GM19193 (cell line): ENCODE data around the gene CMC2.

Experiments used
- POLR2A ChIP-seq: IDR thresholded peaks from 4 replicates; pipeline ENCODE4 v1.6.1; 2011; ENCODE audit not compliant: insufficient read depth, insufficient read length; ENCODE audit errors: extremely low read depth

Gene CMC2

DNA sequence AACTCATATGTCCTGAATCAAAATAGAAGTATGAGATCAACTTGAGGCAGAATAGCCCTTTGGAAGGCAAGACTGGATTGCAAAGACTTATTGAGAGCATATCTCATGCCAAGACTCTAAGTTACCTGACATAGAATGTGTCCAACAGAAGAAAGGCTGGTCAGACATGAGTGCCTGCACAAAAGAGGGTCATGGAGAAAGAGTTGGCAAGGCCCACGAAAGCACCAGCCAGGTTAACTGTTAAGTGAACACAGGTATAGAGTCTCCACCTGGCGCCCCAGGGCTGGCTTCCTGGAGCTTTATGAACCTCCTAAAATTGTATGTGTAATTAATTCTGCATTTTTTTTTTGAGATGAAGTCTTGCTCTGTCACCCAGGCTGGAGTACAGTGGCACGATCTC lies 71.0 kb downstream of the CMC2 start:
- no peak for TF ChIP-seq POLR2A

DNA sequence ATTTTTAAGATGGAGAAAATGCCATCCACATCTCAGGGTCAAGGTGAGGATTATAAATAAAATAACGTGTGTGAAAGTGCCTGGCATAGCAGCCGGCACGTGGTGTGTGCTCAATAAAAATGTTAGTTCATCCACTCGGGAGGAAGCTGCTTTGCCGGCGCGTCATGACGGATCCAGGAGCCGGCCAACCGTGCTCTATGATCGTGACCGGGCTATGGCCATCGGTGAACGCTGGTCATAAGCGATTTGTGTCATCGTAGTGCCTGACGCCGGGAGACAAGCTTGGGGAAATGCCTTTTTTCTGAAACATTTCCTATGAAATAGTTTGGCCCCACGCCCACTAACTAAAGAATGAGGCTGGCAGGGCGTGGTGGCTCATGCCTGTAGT lies 74.0 kb downstream of the CMC2 start:
- no peak for TF ChIP-seq POLR2A

DNA sequence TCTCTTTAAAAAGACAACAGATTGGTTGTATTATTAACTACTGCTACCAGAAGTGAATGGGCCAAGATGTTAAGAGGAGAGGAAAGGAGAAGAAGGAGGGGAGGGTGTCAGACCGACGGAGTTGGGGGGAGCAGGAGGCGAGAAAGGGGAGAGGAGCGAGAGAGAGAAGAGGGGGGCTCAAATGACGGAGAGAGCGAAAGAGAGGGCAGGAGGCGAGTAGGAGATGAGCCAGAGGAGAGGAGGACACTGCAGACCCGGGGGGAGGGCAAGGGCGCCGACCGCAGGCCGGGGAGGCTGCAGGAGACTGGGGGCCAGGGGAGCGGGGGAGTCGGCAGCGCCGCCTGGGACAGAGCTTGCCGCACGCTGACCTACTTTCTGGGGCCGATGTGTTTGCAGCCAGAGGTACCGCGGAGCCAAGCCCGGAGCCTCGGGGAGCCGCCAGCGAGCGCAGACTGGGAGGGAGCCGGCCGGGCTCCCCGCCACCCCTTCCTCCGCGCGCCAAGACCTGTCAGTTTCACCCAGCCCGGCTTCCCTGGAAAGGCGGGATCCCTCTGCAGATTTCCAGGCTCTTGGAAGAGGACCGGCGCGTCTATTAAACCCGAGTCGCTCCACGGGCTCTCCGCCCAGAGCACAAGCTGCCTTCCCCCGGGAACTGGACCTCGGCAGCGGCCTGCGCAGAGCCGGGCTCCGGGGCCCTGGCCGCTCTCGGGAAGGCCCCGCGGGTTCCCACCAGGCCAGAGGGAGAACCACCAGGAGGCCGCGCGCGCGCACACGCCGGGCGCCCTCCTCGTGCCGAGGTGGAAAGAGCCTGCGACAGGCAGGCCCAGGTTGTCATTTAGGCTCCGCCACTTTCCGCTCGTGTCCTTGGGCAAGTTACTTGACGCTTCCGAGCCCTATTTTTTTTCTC lies 74.6 kb downstream of the CMC2 start:
- no peak for TF ChIP-seq POLR2A

DNA sequence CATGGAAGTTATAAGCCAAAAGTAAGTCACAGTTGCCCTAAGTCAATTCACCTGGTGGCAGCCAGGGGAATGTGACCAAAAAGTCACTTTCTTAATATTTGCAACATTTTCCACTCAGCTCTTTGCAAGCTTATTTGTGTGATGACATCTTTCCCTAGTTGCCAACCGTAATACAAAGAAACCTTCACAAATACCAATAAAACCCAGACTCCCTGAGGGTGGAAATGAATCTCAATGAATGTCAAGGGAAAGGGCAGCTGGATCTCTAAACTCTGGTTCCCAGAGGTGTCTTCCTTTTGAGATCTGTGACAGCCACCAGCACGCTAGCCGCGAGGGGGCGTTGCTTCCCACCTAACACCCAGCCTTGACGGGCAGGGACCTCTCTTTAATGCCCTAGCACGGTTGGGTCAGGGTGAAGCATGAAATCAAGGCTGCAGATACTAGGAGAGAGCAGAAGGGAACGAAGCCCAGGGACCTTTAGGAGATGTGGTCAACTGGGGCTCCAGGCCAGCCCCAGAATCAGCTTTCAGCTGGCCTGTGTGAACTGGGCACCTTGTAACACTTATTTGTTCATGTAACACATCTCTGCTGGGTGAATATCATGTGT lies 82.2 kb downstream of the CMC2 start:
- no peak for TF ChIP-seq POLR2A

DNA sequence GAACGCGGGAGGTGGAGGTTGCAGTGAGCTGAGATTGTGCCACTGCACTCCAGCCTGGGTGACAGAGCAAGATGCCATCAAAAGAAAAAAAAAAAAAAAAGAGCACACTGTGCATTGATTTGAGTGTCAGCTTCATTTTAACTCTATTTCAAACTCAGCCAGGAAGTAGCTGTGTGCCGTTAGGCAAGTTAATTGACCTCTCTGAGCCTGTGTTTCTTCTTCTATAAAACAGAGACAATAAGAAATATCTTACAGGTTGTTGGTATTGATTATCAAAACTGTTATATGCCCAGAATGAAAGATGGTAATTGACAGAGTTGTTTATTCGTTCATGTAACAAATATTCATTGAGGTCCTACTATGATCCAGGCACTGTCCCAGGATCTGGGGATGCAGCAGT lies 83.3 kb downstream of the CMC2 start:
- no peak for TF ChIP-seq POLR2A
